Measurements from ENCODE around the gene PTGER3.
A peak's percentile ranks its signal among the peaks of the same experiment; 100 is the strongest.

PTGER3 gene

DNA sequence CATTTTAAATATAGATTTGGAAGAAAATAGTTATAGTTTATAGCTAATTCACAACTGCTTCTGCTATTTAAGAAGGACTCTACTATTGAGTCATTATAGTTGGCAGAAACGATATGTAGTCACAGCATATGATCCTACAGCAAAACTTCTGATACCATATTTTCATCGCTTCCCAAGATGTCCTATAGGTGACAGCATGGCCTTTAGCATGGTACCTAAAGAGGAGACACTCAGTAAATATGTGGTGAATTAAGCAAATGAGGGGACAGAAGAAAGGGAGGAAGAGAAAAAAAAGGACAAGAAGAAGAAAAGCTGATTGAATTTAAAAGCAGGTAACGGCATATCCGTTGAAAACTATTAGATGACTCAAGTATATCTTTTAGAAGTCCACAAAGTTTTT lies 77.2 kb downstream of the PTGER3 start:
- TF ChIP-seq, protein P1, sequence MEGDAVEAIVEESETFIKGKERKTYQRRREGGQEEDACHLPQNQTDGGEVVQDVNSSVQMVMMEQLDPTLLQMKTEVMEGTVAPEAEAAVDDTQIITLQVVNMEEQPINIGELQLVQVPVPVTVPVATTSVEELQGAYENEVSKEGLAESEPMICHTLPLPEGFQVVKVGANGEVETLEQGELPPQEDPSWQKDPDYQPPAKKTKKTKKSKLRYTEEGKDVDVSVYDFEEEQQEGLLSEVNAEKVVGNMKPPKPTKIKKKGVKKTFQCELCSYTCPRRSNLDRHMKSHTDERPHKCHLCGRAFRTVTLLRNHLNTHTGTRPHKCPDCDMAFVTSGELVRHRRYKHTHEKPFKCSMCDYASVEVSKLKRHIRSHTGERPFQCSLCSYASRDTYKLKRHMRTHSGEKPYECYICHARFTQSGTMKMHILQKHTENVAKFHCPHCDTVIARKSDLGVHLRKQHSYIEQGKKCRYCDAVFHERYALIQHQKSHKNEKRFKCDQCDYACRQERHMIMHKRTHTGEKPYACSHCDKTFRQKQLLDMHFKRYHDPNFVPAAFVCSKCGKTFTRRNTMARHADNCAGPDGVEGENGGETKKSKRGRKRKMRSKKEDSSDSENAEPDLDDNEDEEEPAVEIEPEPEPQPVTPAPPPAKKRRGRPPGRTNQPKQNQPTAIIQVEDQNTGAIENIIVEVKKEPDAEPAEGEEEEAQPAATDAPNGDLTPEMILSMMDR (IDR thresholded peaks at IDR 0.05; ENCODE audit: control insufficient read depth, extremely low read depth, insufficient read depth): peak; percentile 23; the same call in 1 of the 2 replicates
- no peak for DNase-seq (ENCODE audit: low read depth)

DNA sequence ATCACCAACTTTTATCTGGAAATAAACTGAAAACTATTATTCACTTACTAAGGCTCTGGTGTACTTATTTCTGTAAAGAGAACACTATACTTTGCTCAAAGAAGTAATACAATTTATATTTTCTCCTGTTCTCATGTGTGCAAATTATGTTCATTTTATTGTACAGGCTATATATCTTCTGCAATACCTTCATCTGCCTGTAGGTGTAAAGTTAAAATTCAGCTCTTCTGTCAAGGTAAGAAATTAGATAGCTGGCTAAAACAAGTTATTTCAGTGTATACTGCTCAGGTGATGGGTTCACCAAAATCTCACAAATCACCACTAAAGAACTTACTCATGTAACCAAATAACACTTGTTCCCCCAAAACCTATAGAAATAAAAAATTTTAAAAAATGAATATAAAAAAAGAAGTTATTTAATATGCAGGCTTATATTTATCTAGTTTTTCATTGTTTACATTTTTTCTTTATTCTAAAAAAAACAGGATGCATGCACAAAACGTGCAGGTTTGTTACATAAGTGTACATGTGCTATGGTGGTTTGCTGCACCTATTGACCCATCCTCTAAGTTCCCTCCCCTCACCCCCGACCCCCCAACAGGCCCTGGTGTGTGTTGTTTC lies 81.5 kb downstream of the PTGER3 start:
- no peak for DNase-seq (ENCODE audit: low read depth)
- no peak overlapping the region for H3K4me3 ChIP-seq (ENCODE audit: low read depth, low read length)
- TF ChIP-seq, protein P1 (IDR thresholded peaks at IDR 0.05; ENCODE audit: control insufficient read depth, extremely low read depth, insufficient read depth): peak; percentile 38

More for the DNA sequence above, 77.2 kb downstream of the PTGER3 start:
- no peak overlapping the region for H3K4me3 ChIP-seq (ENCODE audit: low read depth, low read length)

DNA sequence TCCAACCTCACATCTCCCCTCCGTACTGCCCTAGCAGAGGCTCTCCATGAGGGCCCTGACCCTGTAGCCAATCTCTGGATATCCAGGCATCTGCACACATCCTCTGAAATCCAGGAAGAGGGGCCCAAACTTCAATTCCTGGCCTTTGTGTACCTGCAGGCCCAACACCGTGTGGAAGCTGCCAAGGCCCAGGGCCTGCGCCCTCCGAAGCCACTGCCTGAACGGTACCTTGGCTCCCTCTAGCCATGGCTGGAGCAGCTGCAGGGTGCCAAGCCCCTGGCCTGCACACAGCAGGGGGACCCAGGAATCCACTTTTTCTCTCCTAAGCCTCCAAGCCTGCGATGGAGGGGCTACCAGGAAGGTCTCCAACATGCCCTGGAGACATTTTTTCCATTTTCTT lies 84.2 kb downstream of the PTGER3 start:
- TF ChIP-seq, protein P1 (IDR thresholded peaks at IDR 0.05; ENCODE audit: control insufficient read depth, extremely low read depth, insufficient read depth): peak; percentile 42
- H3K4me3 ChIP-seq (ENCODE audit: low read depth, low read length): no peak overlapping the region
- no peak for DNase-seq (ENCODE audit: low read depth)

DNA sequence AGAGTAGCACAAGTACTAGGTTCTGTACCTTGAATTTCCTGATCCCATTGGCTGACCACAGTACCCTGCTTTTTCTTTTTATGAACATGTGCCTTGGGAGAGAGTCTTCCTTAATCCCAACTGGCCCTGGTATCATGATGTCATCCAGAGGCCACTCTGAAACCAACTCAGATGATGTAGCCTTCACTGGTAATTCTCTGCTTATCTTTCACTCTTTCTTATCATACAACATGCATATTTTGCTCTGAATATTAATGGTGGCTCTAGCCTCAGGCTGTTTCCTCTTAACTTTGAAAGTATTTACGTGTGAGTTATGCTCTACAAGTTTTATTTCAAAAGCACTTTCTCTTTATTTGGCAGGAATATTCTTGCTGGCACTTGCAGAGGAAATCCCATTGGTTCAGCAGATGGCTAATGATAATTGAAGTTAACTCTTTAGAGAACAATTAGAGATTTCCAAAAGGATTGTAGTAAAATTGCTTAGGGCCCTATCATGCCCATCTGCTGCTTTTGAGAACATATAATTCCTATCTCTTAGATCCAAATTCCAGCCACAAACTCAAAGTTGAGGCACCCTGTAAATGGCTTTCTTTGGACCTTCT lies 86.1 kb downstream of the PTGER3 start:
- TF ChIP-seq, protein P1 (IDR thresholded peaks at IDR 0.05; ENCODE audit: control insufficient read depth, extremely low read depth, insufficient read depth): no peak
- DNase-seq (ENCODE audit: low read depth): no peak

DNA sequence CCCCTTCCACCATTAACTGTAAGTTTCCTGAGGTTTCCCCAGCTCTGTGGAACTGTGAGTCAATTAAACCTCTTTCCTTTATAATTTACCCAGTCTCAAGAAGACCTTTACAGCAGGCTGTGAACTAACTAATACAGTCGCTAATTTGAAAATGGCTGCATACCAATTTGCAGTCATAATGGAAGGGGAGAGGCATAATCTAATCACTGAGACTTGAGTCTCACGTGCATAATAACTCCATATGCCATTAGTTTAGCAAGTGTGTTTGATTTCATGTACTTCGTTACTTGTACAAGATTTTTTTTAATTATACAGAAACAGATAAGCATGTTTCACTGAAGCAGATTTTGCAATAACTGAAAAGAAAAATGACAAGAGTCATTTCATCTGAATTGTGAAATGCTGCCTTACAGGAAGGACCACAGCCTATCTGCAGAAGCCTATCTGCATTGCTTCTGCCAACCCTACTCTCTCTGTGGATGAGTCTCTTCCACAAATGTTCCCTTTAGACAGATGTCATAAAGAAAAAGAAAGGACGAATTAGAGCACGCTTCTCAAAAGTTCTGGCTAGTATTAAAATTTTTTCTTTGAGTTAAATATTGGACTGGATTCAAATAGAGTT lies 99.1 kb downstream of the PTGER3 start:
- TF ChIP-seq, protein P1 (IDR thresholded peaks at IDR 0.05; ENCODE audit: control insufficient read depth, extremely low read depth, insufficient read depth): no peak
- H3K4me3 ChIP-seq (ENCODE audit: low read depth, low read length): no peak overlapping the region
- no peak for DNase-seq (ENCODE audit: low read depth)

More for the DNA sequence above, 86.1 kb downstream of the PTGER3 start:
- no peak overlapping the region for H3K4me3 ChIP-seq (ENCODE audit: low read depth, low read length)

DNA sequence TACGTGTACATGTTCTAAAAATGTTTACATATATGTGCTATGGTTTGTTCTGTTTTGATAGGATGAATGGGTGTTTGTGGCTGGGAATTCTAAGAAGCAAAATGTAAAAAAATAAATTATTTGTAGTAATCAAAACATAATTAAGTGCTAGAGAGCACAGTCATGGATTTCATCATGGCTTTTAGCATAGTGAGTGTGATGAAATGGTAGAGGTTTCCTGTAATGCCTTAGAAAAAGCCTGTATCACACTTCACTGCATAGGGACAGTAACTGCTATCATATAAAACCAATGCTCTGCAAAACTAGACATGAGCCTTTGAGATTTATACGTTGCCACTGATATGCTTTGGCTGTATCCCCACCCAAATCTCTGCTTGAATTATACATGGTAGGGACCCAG lies 99.8 kb downstream of the PTGER3 start:
- DNase-seq (ENCODE audit: low read depth): no peak
- TF ChIP-seq, protein P1 (IDR thresholded peaks at IDR 0.05; ENCODE audit: control insufficient read depth, extremely low read depth, insufficient read depth): no peak
- H3K4me3 ChIP-seq (ENCODE audit: low read depth, low read length): no peak overlapping the region
